Right atrium auricular region (tissue), 2 donors: ENCODE data around the gene SLC51B. TPM values are rescaled to one million over a fixed set of nuclear protein-coding genes. Genes with fewer than 3 reads are reported as not detected.

Source experiments
- DNase-seq: peaks from one replicate; pipeline ENCODE4 v3.0.0-alpha.2; 2019; ENCODE audit warnings: low spot score
- H3K27ac ChIP-seq, 2 donors: fragments of 200-600 bp; sonication (generic); 1 replicate in 1 of 2; 2 replicates in 1 of 2; pipeline ENCODE4 v1.5.1; 2016 to 2019
- H3K27me3 ChIP-seq, 2 donors: fragments of 200-600 bp; sonication (generic); one replicate each; pipeline versions ENCODE4 v1.5.1 to v1.6.0; 2017 to 2019
- H3K36me3 ChIP-seq: fragments of 200-600 bp; sonication (generic); one replicate; pipeline ENCODE4 v1.5.1; 2016
- H3K4me1 ChIP-seq, 2 donors: fragments of 200-600 bp; sonication (generic); one replicate each; pipeline versions ENCODE4 v1.5.1 to v1.6.0; 2017 to 2019
- H3K4me3 ChIP-seq, 2 donors: fragments of 200-600 bp; sonication (generic); 1 replicate in 1 of 2; 2 replicates in 1 of 2; pipeline ENCODE4 v1.5.1; 2017 to 2019; ENCODE audit warnings: mild to moderate bottlenecking in 1 of 2, moderate library complexity in 1 of 2
- H3K9me3 ChIP-seq, 2 donors: fragments of 200-600 bp; sonication (generic); one replicate each; pipeline ENCODE4 v1.5.1; 2019
- total RNA-seq, 2 donors: library from RNA; depleted of rRNA; stranded (reverse); fragments of >200 nt; gene quantifications; one replicate each; pipeline ENCODE4 v1.1.0, GENCODE V29; 2016
- TF ChIP-seq, protein P1 (sequence below), 2 donors: fragments of 200-600 bp; sonication (generic); IDR thresholded peaks; one replicate each; pipeline ENCODE4 v1.5.1; 2019; ENCODE audit warnings: antibody characterized with exemption in 2 of 2

The SLC51B gene
- total RNA-seq = not detected

DNA sequence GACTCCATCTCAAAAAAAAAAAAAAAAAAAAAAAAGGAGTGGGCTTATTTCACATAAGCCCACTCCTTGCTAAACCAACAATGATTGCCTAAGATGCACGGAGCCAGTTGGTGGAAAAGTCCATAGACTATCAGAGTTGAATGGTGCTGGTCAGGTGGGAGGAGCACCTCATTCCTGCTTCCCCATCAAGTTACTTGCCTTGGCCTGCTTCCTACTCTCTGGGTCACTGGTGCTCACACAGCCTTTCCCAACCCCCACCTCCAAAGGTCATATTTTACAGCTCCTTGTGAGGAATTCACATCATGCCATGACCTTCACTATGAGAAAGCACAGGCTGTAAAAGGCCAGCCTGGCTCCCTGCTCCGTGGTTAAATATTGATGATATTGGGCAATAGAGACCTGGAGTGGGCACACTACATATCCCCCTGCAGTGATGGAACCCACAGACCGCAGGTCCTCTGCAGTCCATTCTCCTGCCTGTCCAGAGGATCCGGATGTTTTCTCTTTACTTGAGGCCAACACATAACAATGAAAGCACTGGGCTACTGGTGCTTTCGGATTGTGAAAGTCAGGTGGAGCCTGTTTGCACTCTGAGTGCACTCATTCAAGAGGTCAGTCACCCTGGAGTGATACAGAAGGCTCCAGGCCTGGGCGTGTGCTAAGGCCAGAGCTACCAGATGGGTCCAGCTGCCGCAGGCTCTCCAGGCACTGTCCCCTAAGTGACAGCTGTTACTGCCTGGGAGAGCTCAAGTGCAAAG, at the start of gene SLC51B:
Gene SLC51B (plus strand): TSS at position 664 of the 758 bp plus-strand sequence. CDS start 4,618 bp downstream, outside the sequence.
- TF ChIP-seq, protein P1, sequence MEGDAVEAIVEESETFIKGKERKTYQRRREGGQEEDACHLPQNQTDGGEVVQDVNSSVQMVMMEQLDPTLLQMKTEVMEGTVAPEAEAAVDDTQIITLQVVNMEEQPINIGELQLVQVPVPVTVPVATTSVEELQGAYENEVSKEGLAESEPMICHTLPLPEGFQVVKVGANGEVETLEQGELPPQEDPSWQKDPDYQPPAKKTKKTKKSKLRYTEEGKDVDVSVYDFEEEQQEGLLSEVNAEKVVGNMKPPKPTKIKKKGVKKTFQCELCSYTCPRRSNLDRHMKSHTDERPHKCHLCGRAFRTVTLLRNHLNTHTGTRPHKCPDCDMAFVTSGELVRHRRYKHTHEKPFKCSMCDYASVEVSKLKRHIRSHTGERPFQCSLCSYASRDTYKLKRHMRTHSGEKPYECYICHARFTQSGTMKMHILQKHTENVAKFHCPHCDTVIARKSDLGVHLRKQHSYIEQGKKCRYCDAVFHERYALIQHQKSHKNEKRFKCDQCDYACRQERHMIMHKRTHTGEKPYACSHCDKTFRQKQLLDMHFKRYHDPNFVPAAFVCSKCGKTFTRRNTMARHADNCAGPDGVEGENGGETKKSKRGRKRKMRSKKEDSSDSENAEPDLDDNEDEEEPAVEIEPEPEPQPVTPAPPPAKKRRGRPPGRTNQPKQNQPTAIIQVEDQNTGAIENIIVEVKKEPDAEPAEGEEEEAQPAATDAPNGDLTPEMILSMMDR (IDR thresholded peaks at IDR 0.05) = no peak
- H3K4me3 ChIP-seq = no peak within 1 kb of the TSS
- H3K4me1 ChIP-seq = peaks cover 0 to 10% of the 10 kb centered on the region in 2 donors
- no peaks in the 10 kb centered on the region for H3K27me3 ChIP-seq
- no peaks in the 10 kb centered on the region for H3K36me3 ChIP-seq
- no peak within 1 kb of the TSS for H3K27ac ChIP-seq
- DNase-seq = no peak
- no peaks in the 10 kb centered on the region for H3K9me3 ChIP-seq

DNA sequence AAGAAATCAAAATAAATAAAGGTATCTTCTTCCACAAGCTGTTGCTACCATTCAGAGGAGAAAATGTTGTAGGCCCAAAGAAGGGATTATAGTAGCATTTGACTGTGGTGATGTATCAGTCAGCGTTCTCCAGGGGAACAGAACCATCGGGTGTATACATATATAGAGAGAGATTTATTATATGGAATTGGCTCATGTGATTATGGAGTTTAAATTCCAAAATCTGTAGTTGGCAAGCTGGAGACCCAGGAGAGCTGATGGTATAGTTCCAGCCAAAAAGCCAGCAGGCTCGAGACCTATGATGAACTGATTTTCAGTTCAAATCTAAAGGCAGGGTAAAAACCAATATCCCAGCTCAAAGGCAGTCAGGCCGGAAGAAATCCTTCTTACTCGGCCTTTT, 48.1 kb upstream of the SLC51B start:
- TF ChIP-seq, protein P1 (IDR thresholded peaks at IDR 0.05) = no peak
- Histone ChIP-seq H3K27me3 (no peaks in the 10 kb centered on the region), H3K27ac (no peak overlapping the region), H3K4me3 (no peak overlapping the region), H3K4me1 (no peaks in the 10 kb centered on the region), H3K36me3 (no peaks in the 10 kb centered on the region), H3K9me3 (no peaks in the 10 kb centered on the region)
- DNase-seq = no peak

DNA sequence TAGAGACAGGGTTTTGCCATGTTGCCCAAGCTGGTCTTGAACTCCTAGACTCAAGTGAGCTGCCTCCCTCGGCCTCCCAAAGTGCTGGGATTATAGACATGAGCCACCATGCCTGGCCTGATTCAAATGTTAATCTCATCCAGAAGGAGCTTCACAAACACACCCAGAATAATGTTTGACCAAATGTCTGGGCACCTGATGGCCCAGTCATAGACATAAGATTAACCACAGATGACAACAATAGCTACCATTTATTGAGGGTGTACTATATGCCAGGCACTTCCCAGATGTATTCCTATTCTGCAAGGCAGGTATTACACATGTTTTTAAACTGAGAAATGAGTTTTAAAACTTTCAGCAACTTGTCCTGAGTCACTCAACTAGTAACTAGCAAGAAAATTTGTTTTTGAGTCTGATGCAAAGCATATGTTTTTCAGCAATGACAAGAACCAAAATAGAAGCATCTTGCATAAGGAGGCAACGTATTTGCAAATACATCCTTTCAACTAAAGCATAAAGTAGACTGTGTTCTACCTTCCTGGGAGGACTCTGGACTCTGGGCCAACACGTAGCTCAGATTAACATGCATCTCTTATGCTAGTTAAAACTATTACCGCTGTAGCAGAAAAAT, 47.3 kb upstream of the SLC51B start:
- TF ChIP-seq, protein P1 (IDR thresholded peaks at IDR 0.05) = no peak
- Histone ChIP-seq H3K27me3 (no peaks in the 10 kb centered on the region), H3K4me3 (no peak overlapping the region), H3K4me1 (no peaks in the 10 kb centered on the region), H3K27ac (no peak overlapping the region), H3K9me3 (no peaks in the 10 kb centered on the region), H3K36me3 (no peaks in the 10 kb centered on the region)
- DNase-seq = no peak

DNA sequence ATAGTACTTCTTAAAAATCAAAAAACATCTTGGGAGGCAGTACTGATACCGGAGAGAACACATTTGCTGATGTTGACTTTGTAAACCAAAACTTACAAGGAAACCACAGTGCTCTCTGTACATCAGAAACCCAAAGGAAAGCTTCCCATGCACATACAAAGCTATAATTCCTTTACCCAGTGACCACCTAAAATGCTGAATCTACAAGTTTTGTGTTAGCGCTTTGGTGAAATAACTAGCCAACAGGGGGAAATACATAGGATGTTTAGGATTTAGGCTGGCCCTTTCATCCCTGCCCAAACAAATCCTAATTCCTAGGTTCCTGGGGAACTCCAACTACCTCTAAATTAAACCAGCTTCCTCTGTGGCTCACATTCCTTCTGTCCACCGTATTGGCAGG, 40.2 kb upstream of the SLC51B start:
- DNase-seq = no peak
- TF ChIP-seq, protein P1 (IDR thresholded peaks at IDR 0.05) = no peak
- Histone ChIP-seq H3K4me1 (no peaks in the 10 kb centered on the region), H3K9me3 (no peaks in the 10 kb centered on the region), H3K36me3 (peaks cover 11% of the 10 kb centered on the region), H3K27ac (no peak overlapping the region), H3K4me3 (no peak overlapping the region), H3K27me3 (no peaks in the 10 kb centered on the region)

DNA sequence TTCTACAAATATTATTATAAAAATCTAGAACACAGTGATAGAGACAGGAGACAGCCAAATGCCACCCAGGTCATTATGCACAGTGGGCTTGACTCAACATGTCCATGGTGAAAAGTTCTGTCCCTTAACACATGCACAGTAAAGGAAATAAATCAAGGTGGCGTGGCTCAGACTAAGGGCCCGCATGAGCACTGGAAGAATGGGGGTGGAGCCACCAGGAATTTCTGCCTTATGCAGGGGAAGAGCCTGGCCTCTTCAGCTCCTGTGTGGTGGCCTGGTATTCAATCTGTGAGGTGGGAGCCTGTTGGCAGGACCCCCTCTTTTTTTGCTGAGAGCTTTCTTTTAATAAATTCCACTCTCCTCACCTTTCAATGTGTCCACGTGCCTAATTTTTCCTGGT, 38.3 kb upstream of the SLC51B start:
- H3K27ac ChIP-seq = no peak overlapping the region
- no peak for DNase-seq
- H3K9me3 ChIP-seq = no peaks in the 10 kb centered on the region
- H3K36me3 ChIP-seq = peaks cover 21% of the 10 kb centered on the region
- no peaks in the 10 kb centered on the region for H3K27me3 ChIP-seq
- H3K4me3 ChIP-seq = no peak overlapping the region
- H3K4me1 ChIP-seq = no peaks in the 10 kb centered on the region
- TF ChIP-seq, protein P1 (IDR thresholded peaks at IDR 0.05) = no peak
